ENCODE measurements around the gene CORO6.

Gene CORO6

DNA sequence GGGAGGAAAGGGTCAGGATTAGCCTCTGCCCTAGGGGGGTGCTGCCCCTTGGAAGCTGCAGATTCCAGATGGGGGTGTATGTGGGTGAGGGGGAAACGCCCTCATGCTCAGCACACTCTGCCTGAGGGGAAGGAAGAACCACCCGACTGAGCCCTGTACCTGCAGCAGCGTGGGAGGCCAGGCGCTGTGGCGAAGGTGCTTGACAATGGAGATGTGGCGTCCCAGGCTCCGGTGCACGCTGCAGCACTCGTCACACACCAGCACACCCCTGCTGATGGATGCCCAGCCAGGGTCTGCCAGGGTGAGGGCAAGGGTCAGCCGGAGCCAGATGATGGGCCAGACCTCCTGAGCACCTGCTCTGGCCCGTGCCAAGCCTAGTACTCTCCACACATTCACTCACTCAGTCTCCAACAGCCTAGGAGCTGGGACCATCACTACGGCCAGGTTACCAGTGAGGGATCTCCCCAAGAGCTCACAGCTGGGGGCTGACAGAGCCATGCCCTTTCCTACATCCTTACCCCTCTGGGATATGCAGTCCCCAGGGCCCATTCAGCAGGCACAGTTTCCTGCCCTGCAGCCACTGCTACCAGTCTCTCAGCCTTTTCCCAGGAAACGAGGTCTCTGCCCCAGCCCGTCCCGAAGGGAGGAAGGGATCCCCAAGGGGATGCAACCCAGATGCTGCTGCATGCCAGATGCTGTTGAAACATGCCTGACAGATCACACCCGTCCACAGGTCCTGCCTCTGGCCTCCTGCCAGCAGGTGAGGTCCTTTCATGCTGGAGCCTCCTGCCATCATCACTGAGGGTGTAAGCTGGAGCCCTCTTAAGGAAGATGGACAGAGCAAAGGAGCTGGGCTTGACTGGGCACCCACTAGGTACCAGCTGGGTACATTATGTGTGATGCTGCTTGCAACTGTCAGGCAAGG is 39.1 kb downstream of the CORO6 start:
- H3K4me1 Mint-ChIP-seq = peaks cover 60% of the 10 kb centered on the region

DNA sequence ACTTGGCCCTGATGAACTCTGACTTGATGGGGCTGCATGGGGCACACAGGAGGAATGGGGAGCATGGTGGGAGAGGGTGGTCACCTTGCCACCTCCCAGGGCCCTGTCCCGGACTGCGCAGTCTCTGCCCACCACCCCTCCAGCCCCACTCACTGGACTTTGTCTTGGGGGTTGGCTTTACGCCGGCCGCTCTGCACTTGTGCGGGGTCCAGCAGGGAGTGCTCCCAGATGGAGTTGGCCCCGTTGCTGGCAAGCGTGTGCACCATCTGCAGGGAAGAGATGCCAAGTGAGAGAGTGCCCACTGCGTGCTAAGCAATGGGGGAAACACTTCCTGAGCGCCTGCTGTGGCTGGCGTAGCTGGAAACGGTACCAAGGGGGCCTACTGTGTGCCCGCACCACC is 39.9 kb downstream of the CORO6 start:
- H3K9me3 Mint-ChIP-seq = no peaks in the 10 kb centered on the region
- ATAC-seq = no peak
- peaks cover 52% of the 10 kb centered on the region for H3K4me1 Mint-ChIP-seq
- no peaks in the 10 kb centered on the region for H3K27me3 Mint-ChIP-seq
- H3K36me3 Mint-ChIP-seq = peaks cover 50% of the 10 kb centered on the region
- H3K27ac Mint-ChIP-seq = no peak overlapping the region
- no peak overlapping the region for H3K4me3 Mint-ChIP-seq

More for the DNA sequence above, 39.1 kb downstream of the CORO6 start:
- Mint-ChIP-seq H3K27me3 (no peaks in the 10 kb centered on the region), H3K27ac (peak overlapping the region; percentile 65), H3K9me3 (no peaks in the 10 kb centered on the region), H3K36me3 (peaks cover 43% of the 10 kb centered on the region), H3K4me3 (no peak overlapping the region)
- no peak for ATAC-seq

DNA sequence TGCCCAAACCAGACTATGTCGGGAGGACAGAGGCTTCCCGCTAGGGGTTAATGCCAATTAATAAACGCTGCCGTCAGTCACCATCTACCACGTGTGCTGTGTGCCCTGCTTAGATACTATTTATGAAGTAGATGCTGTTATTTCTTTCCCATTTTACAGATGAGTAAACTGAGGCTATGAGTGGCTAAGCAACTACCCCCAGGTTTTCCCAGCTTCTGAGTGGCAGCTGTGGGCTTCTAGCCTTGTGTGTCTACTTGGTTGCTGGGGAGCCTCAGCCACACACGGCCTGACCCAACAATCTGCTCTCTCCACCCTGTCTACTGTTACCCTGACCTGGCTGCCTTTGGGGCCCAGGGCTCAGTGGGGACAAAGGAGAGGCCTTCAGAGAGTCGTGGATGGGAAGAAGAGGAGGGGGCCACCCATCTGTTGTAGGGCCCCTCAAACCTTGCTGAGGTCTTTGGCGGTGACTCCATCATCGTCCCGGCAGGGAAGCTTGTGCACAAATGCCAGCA is 40.4 kb downstream of the CORO6 start:
- Mint-ChIP-seq H3K36me3 (peaks cover 54% of the 10 kb centered on the region), H3K4me1 (peaks cover 47% of the 10 kb centered on the region), H3K9me3 (no peaks in the 10 kb centered on the region), H3K4me3 (no peak overlapping the region), H3K27me3 (no peaks in the 10 kb centered on the region), H3K27ac (no peak overlapping the region)
- no peak for ATAC-seq

DNA sequence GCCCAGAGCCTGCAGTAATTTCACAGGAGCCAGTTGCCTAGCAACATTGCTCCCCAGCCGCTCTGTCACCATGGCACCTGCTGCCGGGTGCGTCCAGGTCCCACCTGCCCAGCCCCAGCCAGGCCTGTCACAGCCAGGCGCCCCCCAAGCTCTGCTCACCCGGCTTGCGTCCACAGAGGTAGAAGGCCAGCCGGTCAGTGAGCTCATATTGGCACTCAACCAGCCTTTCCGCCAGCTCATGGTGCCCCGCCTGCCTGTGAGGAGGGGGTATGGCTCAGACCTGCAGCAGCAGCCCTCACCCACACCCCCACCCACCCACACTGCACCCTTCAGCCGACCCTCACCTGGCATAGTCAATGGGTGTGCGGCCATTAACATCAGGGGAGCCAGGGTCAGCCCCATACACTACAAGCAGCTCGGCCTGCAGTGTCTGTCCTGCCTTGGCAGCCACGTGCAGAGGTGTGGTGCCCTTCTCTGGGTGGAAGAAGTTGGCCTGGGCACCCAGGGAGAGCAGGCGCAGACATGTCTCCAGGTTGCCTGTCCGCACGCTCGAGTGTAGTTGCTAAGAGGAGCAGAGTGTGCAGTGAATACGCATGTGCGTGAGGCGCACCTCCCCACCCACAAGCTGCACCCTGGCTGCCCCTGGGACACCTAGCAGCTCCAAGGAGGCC is 41.0 kb downstream of the CORO6 start:
- no peaks in the 10 kb centered on the region for H3K27me3 Mint-ChIP-seq
- H3K4me3 Mint-ChIP-seq = no peak overlapping the region
- H3K9me3 Mint-ChIP-seq = no peaks in the 10 kb centered on the region
- peaks cover 41% of the 10 kb centered on the region for H3K4me1 Mint-ChIP-seq
- H3K36me3 Mint-ChIP-seq = peaks cover 54% of the 10 kb centered on the region
- ATAC-seq = no peak
- H3K27ac Mint-ChIP-seq = no peak overlapping the region

DNA sequence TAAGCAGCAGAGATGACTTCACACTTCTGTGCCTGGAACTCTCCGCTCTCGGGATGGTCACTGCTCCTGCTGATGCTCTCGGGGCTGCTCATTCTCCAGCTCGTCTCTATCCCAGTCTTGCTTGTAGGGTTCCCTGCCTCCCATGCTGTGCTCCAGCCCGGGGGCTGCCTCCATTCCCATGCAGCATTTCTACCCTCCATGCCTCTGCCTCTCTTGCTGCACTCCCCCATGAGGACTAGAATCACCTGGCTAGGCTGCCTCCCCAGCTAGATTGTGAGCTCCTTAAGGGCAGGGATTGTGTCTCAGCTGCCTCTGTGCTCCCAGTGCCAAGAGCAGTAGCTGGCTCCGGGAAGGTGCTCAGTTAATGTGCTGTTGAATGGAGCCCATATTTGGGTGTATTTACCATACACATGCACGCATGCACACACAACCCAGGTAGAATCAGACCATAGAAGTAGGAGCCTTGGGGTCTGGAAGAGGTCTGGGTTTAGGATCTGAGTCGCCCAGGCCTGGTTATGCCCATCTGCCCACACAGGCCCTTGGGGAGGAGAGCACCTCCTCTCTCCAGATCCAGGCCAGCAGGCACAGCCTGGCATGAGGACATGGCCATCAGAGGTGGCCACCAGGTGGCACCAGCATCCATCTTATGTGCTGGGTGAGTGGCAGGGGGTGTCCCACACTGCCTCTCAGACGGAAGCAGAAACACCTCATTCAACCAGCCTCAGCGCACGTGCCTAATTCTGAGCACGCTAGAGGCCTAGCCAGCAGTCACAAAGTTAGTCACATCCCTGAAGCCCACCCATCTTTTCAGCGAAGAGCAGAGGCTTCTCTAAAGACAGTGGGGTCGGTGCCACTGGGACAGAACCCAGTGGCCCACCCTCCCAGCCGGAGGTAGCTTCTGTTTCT is 42.6 kb downstream of the CORO6 start:
- H3K9me3 Mint-ChIP-seq = no peaks in the 10 kb centered on the region
- peak overlapping the region; percentile 42 for H3K27ac Mint-ChIP-seq
- no peaks in the 10 kb centered on the region for H3K27me3 Mint-ChIP-seq
- H3K36me3 Mint-ChIP-seq = peaks cover 69% of the 10 kb centered on the region
- no peak overlapping the region for H3K4me3 Mint-ChIP-seq
- H3K4me1 Mint-ChIP-seq = peaks cover 35% of the 10 kb centered on the region
- peak; percentile 96 for ATAC-seq

DNA sequence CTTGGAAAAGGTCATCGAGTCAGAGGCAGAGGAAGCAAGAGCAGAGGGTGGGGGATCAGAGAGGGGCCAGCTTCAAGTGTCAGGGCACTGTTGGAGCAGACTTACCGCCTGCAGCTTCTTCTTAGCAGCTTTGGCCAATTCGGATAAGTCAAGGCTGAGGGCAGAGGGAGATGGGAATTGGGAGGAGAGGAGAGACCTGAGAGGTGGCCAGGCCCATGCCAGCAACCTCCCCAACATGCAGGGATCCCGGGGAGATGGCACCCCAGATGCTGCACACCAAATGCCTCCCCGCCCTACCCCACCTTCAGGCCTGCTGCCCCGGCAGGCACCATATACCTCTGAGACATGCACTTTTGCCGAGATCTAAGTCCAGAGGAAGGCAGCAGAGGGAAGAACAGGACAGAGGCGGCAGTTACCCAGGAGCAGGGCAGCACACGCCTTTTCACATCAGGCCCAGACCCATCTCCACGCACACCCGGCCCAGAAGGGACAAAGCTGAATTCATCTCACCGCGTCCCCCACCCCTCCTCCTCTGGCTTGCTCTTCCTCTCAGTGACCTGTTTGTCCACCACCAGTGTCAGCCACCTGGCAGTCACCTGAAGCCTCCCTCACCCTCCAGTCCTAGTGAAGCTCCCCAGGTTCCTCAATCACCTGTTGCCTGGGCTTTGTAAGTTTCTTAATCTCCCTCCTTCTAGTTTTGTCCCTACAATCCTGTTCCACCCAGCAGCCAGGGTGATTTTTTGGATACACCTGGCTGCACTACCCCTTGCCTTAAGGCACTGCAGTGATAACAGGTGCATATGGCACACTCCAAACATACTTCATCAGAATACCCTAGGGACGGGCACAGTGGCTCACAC is 43.9 kb downstream of the CORO6 start:
- H3K27ac Mint-ChIP-seq = no peak overlapping the region

DNA sequence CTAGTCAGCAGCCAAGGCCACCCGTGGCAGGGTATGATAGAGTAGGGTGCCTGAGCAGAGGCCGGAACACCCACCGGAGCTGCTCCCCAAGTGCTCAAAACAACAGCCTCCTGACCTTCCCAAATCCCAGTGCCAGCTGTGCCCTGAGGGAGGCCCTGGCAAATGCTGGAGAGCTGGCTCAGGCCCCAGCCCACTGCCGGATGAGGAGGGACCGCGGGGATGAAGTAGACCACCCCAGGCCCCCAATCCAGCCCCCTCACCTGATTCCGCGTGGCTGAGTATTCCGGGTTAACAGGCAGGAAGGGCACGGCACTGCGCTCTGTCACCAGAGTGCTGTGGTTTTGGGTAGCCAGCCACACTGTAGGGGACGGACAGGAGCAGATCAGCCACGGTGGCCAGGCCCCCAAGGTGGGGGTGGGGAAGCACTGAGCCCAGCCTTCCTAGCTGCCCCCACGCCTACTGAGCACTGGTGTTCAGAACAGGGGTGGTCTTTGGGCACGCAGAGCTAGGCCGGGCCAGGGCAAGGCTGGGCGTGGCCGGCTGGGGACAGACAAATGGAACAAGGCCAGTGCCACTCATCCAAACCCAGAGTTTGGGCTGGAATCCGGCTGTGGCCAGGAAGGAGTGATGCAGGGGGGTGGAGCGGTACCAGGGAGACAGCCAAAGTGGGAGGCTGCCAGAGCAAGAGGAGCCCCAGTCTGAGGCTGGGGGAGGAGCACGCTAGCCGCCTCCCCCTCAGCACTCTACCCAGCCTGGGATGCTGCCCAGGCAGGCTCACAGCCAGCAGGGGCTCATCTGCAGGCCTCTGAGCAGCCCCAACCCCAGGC is 45.1 kb downstream of the CORO6 start:
- Mint-ChIP-seq H3K36me3 (peaks cover 81% of the 10 kb centered on the region), H3K27me3 (no peaks in the 10 kb centered on the region), H3K9me3 (no peaks in the 10 kb centered on the region), H3K4me3 (no peak overlapping the region), H3K27ac (no peak overlapping the region), H3K4me1 (peaks cover 36% of the 10 kb centered on the region)
- ATAC-seq = no peak

More for the DNA sequence above, 43.9 kb downstream of the CORO6 start:
- Mint-ChIP-seq H3K36me3 (peaks cover 80% of the 10 kb centered on the region), H3K27me3 (no peaks in the 10 kb centered on the region), H3K4me1 (peaks cover 31% of the 10 kb centered on the region), H3K4me3 (no peak overlapping the region), H3K9me3 (no peaks in the 10 kb centered on the region)
- ATAC-seq = no peak

DNA sequence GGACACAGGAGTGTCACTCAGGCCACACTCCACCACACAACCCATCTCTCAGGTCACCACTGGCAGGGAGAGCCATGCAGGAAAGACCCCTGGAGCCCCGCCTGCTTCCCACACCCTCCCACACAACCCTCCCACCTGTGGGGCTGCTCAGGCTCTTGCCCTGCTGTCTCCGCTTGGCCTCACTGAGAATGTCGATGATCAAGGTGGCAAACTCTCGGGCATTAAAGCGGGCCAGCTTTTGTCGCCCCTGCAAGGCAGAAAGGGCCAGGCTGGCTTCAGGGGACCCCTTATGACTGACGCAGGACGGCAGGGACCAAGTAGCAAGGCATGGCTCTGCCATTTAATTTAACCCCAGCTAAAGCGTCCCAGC is 45.7 kb downstream of the CORO6 start:
- Mint-ChIP-seq H3K36me3 (peaks cover 75% of the 10 kb centered on the region), H3K4me1 (peaks cover 36% of the 10 kb centered on the region), H3K9me3 (no peaks in the 10 kb centered on the region), H3K27me3 (no peaks in the 10 kb centered on the region), H3K4me3 (no peak overlapping the region), H3K27ac (no peak overlapping the region)
- ATAC-seq = no peak

DNA sequence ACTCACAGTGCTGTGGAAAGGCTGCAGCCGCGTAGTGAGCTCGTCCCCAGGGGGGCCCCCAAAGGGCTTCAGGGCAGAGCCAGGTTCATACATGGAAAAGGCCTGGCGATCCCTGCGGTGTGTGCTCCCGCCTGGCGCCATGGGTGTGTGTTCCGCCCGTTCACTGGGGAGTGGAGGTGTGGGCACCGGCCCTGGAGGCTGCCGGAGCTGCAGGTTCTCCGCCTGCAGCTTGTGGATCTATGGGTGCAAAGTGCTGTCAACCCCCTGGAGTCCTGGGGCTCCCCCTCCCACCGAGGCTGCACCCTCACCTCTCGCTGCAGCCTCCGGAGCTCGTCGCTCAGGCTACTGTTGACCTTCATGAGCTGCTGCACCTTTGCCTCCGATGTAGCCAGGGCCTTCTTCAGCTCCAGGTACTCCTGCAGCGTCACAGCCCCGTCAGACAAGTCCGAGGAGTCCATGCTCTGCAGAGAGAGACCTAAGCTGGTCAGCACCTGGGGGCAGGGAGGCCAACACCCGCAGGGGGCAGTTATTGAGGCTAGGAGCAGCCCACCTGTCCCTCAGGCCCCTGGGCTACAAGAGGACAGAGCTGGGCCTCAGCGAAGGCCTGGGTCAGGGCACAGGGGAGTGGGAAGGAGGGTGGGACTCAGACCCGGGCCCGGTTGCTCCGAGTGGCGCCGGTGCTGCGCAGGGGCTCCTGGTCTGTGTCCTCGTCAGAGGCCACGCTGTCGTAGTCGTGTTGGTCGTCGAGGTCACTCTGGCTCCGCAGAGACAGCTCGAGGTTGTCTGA is 46.3 kb downstream of the CORO6 start:
- Mint-ChIP-seq H3K9me3 (no peaks in the 10 kb centered on the region), H3K36me3 (peaks cover 69% of the 10 kb centered on the region), H3K27ac (no peak overlapping the region), H3K27me3 (no peaks in the 10 kb centered on the region), H3K4me3 (no peak overlapping the region), H3K4me1 (peaks cover 40% of the 10 kb centered on the region)
- no peak for ATAC-seq

DNA sequence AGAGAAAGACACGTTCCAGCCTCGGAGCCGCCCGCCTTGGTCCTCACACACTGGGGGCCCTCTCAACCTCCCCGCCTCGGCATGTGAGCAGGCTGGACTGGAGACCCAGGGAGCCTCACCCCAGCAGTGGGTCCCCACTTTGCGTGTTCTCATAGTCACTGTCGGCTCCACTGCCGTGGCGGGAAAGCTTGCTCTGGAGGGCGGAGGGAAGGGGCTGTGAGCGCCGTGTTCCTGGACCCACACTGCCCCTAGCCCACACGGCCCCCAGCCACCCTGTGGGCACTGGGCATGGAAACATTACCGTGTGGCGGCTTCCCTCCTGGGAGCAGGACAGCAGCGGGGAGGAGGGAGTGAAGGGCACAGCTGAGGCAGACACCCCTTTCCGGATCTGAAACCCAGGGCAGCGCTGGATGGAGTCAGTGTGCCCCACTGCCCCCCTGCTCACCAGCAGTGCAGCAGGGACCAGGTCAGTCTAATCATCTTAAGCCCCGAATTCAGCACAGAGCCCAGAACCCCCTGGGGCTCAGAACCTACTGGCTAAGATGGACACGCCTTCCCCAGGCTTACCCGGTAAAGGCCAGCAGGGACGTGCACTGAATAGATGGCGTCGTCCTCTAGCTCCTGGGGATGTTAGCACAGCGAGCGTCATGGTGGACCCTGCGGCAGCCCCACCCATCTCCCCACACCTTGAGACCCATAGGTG is 47.0 kb downstream of the CORO6 start:
- ATAC-seq = no peak
- no peak overlapping the region for H3K4me3 Mint-ChIP-seq
- no peaks in the 10 kb centered on the region for H3K9me3 Mint-ChIP-seq
- H3K4me1 Mint-ChIP-seq = peaks cover 43% of the 10 kb centered on the region
- H3K27me3 Mint-ChIP-seq = no peaks in the 10 kb centered on the region
- H3K27ac Mint-ChIP-seq = peak overlapping the region; percentile 24
- H3K36me3 Mint-ChIP-seq = peaks cover 65% of the 10 kb centered on the region

DNA sequence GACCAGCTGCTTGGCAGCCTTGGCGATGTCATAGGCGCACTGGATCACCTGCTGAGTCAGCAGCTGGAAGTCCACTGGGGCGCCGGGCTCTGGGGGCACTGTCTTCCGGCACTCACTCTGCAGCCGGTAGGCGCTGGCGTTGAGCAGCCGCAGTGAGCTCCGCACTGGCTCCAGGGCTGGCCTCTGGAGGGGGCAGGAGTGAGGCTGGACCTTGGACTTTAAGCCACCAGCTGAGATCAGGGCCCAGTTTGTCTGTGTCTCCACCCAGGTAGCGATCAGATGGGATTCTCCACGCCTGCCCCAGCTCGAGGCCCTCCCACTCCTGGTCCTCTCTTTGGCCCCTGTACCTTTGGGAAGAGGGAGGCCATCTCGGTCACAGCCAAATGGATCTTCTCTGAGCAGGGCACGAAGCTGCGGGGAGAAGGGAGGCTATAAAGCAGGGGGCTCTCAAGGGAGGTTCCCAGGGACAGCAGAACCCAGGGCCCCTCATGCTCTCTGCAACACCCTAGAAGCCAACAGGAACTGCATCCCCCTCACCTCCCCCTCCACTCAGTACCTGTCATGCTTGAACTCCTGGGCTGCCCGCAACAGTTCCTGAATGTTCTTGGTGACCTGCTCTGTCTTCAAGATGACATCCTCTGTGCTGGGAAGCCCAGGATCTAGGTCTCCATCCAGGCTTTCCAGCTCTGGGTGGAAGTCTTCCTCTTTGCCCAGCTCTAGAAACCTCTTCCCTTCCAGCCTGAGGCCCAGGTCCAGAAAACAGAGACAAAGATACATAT is 47.8 kb downstream of the CORO6 start:
- Mint-ChIP-seq H3K4me3 (no peak overlapping the region), H3K27ac (peak overlapping the region; percentile 24), H3K36me3 (peaks cover 60% of the 10 kb centered on the region), H3K4me1 (peaks cover 39% of the 10 kb centered on the region), H3K9me3 (no peaks in the 10 kb centered on the region), H3K27me3 (no peaks in the 10 kb centered on the region)
- ATAC-seq = no peak

Measured in stimulated activated memory B cell treated with anti-CD40 and anti-IgM and Interleukin-4, amounts not matched to agents 10 μg/mL and 1 μg/mL and 100 μg/mL, for 72 hours (primary cell).